ENCODE data around the gene STX3. TPM values are rescaled to one million over a fixed set of nuclear protein-coding genes. Genes with fewer than 3 reads are reported as not detected.
"Not testable (repeated sequence)": the region's sequence is repeated elsewhere in the genome, so short reads cannot be mapped to it uniquely, and the experiment has no call there.

STX3 gene
- total RNA-seq, 1 experiment from 2014 or later: 41.6 TPM

DNA sequence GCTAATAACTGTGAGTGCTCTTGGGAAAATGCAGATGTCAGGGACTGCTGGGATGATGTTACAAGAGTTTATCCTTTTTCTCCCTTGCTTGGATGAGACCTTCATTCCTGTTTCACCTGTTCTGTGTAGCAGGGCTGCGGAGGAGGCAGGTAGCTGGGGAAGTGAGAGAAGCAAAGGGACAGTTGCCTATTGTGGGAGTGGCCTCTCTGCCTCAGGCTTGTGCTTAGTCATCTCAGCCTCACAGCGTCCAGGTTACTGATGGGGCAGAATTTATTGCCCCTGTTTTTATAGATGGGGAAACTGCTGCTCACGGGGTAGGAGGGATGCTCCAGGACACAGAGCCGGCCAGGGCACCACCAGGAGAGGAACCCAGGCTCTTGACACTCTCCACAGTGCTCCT lies 1.7 kb downstream of the STX3 start:
- DNase-seq (ENCODE audit: low read depth): peak; percentile 46

DNA sequence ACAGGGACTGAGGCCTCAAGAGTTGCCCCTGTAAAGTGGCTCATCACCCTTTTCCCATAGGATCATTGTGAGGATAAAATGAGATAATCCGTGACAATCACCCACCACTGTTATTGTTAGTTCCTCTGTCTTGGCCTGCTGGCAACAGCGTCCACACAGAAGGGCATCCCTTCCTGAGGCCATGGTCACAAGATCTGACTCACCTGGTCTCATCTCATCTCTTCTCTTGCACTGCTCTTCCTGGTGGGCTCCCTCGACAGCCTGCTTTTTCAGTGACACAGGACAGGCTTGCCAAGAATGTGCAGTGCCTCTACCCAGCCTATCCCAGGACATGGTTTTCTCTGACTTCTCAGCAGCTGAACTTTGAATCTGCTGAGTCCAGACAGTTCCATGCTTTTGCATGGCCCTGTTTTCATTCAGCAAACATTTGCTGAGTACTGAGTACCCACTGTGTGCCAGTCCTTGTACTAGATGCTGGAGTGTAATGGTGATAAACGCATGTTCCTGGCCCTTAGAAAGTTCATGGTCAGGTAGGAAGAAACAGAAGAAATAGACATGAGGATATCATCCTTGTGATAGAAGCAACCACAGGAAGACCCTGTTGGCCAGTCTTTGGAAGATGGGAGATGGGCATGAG lies 3.3 kb downstream of the STX3 start:
- no peak for DNase-seq (ENCODE audit: low read depth)

DNA sequence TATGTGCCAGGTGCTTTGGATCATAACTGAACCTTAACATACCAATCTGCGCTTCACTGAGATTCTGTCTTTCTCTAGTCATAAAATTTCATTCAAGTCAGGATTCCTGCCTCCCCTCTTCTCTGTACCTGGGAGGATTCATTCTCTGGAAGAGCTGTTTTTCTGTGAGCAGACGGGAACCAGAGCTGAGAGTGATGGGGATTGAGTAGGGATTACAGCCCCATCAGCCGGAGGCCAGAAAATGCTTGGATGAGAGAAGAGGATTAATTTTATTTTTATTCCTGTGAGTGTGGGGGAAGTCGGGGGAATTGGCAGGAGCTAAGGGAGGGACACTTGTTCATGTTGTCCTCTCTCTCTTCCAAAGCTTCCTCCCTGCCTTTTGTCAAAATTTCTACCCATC lies 4.7 kb downstream of the STX3 start:
- DNase-seq (ENCODE audit: low read depth): no peak

DNA sequence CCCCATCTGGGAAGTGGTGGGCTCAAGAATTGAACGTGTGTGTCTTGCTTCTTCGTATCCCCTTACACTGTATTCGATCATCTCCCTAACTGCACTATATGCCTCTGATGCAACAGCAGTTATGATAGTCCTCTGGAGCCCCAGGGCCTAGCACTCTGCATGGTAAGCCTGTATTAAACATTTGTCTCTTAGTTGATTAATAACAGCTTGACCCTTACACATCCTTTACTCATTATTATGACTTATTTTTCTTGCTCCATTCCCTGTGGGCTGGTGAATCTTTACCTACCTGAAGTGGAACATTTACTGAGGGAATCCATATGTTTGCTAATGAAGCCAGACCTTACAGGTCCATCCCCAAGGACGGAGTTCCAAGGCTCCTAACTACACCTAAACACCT lies 5.6 kb downstream of the STX3 start:
- no peak for DNase-seq (ENCODE audit: low read depth)

DNA sequence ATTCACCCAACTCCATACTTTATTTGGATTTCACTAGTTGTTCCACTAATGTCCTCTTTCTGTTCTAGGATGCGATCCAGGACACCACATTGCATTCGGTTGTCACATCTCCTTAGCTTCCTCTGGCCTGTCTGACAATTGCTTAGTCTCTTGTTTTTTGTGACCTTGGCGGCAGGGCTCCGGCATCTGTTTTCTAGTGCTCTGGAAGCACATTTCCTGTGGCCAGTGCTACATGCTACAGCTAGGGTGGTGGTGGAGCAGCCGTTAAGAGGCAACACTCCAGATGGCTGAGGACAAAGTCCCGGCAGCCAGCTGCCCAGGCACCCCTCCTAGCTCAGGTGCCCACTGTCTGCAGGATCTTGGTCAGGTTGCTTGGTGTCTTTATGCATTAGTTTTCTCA lies 6.8 kb downstream of the STX3 start:
- no peak for DNase-seq (ENCODE audit: low read depth)

DNA sequence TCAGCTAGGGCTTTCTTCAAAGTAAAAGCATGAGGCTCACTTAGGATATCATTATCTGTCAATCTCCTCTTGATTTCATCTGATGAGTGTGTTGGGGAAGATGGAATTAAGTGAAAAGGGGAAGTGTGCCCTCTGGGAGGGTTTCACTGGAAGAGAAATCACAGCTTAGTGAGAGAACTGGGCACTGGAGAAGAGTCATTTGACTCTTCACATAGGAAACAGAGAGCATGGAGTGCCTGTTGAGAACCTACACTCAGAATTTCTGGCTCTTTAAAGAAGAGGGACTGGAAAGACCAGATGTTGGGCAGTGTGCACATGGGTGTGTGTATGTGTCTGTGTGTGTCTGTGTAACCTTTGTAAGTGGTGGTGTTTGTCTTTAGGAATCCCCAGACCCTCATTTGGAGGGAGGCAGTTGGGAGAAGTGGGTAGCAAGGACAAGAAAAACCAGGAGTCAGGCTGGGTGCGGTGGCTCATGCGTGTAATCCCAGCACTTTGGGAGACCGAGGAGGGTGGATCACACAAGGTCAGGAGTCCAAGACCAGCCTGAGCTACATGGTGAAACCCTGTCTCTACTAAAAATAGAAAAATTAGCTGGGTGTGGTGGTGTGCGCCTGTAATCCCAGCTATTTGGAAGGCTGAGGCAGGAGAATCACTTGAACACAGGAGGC lies 10.0 kb downstream of the STX3 start:
- DNase-seq (ENCODE audit: low read depth): no peak

DNA sequence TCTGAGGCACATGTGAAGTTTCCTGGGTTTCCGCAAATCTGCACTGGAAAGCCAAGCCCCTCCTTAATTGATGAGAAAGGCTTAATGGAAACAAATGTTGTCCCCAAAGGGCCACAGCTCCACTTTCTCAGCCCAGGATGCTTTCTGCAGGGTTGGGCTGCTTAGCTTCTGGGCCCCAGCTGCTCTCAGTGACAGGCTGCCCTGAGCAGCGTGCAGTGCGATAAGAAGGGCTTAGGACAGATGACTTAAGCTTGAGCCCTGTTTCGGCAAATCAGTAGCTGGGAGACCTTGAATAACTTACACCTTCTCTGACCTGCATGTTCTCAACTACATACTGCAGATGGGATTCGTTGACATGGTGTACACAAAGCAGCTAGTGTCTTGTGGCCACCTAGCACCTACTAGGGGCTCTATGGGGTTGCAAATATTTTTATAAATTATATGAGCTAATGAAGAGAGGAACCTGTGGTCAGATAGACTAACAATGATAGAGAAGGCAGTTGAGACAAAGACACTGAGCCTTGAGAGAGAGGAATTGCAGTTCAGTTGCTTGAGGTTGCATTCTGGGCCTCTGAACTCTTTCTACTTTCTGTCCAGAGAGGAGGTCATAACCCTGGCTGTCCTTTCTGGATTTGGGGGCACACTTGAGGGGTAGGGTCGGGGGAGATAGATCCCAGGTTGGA lies 11.5 kb downstream of the STX3 start:
- no peak for DNase-seq (ENCODE audit: low read depth)

DNA sequence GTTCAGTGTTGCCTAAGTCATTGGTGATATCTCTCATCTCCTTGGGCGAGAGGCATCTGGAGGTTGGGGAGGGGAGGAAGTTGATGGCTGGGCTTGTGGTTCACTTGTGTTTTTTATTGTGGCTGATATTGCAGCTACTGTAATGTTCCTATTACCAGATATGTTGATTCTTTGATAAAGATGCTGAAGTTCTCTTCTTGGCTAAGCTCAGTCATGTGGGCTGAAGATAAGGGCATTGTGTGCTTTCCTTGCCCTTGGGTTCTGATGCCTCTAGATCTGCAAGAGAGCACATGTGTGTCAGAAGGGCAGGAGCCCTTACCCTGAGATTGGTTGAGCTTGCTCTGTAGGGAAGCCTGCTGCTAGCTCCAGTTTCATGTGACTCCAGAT lies 12.0 kb downstream of the STX3 start:
- DNase-seq (ENCODE audit: low read depth): no peak

DNA sequence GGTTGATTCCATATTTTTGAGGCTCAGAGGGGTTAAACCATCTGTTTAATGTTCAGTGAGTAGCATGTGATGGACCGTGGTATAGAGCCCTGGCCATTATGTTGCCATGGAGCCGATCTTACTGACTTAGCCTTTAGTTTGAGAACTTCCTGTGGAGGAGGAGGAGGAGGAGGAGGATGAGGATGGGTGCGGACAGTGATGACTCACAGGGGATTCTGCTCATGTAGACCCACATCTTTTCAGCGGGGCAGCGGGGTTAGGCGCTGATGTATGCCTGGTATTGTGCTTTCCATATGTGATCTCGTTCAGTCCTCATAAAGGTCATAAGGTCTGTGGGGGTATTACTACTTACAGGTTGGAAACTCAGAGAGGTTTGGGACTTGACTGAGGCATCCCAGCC lies 13.9 kb downstream of the STX3 start:
- DNase-seq (ENCODE audit: low read depth): peak; percentile 89

DNA sequence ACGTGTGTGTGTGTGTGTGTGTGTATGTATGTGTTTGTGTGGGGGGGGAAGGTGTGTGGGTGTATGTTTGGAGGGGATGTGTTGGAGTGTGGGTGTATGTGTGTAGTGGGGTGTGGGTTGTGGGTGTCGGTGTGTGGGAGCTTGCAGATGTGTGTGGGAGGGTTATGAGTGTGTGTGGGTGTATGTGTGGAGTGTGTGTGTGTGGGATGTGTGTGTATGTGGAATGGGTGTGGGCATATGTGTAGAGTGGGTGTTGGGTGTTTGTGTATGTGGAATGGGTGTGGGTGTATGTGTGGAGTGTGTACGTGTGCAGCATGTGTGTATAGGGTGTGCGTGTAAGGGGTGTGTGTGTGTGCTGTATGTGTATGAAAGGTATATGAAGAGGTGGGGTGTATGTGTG lies 14.7 kb downstream of the STX3 start:
- no peak for DNase-seq (ENCODE audit: low read depth)

DNA sequence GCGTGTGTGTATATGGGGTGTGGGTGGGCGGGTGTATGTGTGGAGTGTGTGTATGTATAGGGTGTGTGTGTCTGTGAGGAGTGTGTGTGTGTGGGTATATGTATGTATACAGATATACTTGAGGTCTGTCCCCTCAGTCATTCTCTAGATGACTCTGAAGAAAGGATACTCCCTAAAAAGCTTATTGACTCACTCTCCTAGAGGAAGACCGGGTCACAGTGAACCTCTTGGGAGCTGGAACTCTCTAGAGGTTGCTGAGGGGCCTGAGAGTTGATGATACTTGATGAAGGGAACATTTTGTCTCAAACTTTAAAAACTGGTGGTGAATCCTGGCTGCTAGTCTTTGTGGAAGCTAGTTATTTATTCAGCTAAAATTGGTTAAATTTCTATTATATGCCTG lies 15.1 kb downstream of the STX3 start:
- DNase-seq (ENCODE audit: low read depth): no peak

DNA sequence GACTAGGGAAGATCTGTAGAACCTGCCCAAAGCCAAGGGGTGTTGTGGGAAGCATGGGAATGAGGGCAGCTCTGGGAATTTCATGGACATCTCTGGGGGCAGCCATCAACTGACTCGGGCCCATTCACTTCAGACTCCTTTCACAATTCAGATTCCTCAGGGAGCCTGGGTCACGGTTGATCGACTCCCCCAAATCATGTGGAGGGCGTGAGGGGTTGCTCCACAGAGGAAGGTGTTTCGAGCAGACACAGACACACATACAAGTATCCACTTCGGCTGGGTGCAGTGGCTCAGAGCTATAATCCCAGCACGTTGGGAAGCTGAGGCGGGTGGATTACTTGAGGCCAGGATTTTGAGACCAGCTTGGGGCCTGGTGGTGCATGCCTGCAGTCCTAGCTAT lies 15.7 kb downstream of the STX3 start:
- DNase-seq (ENCODE audit: low read depth): no peak

DNA sequence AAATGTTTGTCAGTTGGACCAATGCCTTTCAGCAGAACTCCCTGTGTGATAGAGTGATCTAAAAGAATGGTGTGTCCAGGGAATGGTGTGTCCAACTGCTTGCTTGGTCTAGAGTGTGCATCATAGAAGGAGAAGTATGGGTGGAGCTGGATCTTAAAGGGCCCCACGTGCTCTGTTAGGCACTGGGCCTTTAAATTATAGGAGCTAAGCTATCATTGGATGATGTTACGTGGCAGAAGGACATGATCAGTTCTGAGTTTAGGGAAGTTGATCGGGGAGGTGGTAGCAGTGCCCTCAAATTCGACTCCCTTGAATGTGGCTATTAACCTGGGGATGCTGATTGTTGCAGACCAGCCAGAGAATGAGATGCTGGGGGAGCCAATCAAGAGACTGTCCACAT lies 16.4 kb downstream of the STX3 start:
- DNase-seq (ENCODE audit: low read depth): no peak

DNA sequence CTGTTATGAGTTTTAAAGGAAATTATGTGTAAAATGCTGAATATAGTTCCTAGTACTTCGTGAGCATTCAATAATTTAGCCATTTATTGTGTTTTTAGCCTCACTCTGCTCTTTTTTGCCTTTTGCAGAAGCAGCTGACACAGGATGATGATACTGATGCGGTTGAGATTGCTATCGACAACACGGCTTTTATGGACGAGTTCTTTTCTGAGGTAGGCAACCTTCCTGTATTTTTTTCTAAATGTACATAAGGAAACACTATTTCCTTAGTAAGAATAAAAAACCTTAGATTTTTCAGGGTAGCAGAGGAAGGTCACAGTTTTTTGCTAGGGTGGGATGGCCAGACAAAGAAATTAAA lies 17.9 kb downstream of the STX3 start:
- DNase-seq (ENCODE audit: low read depth): no peak

DNA sequence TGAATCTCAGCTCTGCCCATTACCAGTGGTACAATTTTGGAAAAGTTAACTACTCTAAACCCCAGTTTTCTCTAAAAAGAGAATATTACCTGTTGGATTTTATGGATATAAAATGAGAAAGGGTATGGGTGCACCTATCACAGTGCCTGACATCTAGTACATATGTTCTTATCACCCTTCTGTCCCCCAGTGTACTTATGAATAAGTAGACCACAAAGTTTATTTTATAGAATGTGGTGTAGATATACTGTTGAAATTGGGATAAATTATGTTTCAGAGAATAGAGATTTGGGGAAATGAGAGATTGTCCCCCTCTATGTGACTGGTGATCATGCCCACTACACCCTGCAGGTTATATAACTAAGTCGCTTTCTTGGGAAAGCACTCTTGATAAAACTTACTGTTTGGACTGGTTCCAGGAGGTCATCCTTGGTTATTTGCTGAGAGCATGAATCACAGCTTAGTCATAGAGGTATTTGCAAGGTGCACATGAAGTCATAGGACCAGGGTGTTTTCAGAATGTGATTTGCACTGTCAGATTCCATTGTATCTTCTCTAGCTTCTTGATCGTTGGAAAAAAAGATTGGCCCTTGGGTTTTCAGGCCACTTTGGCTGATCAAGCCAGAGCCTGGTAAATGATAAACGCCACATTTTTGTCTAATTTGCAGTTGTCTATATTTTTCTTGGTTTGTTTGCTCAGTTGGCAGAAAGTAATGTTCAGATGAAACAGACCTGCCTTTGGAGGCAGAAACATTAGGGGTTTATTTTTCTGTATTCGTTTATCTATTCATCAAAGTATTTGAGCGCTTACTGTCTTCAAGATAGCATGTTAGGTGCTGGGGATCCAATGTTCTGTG lies 21.3 kb downstream of the STX3 start:
- peak; percentile 88 for DNase-seq (ENCODE audit: low read depth)

DNA sequence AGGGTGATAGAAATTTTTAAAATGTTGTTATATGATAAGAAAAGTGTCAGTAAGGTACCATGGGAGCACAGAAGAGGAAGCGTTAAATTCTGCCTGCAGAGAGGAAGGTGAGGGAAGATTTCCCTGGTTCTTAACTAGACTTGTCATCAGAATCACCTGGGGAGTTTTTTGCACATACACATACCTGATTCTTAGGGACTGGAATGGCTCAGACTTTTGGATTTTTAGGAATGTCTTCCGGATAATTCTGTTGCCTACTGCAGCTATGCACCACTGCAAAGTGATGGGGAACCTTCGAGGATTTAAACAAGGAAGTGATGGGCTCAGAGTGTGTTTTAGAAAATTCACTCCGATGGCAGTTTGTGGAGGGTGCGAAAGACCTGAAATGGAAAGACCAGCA lies 21.9 kb downstream of the STX3 start:
- DNase-seq (ENCODE audit: low read depth): no peak

DNA sequence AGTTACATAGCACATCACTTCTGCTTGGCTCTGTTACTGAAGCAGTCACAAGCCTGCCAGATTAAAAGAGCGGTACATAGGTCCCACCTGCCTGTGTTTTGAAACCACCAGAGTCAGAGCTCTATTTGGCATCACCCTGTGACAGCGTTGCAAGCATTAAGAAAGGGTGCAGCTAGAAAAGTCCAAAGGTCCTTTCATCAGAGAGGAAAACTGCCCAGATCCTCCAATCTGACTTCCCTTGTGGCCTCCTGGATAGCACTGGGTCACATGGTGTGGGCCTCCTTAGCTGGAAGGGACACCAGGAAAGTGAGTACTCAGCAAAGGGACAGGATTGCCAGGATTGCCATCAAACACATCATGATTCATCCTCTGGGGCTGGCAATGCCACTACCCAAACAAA lies 22.9 kb downstream of the STX3 start:
- DNase-seq (ENCODE audit: low read depth): no peak

DNA sequence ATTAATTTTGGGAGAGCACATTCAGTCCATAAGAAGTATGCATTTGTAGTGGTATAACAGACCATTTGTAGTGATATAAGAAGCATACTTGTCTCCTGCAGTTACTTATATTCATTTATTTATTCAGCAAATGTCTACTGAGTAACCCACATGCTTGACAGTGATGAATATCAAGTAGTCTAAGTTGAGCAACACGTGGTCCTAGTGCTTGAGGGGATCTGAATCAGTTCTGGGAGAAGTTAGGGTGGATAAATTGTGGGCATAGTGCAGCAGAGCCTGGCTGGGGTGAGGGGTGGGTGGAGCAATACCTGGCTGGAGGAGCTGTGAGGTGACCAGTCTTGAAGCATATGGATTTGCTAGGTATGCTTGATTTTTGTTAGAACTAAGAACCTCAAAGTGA lies 24.3 kb downstream of the STX3 start:
- no peak for DNase-seq (ENCODE audit: low read depth)

DNA sequence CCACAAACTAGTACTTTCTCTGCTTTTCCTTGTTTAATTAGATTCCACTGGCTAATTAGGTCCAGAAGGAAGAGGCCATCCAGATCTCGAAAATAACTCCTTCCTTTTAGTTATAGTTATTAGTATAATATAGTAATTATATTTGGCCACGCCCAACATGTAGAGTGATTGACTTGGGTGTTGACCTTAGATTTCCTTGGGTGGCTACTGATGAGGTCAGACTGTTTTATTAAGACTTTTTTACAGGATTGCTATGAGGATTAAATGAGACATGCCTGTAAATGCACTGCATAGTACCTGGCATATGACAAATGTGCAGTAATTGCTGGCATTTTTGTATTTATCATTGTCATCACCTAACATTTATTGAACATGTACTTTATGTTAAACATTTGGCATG lies 26.9 kb downstream of the STX3 start:
- no peak for DNase-seq (ENCODE audit: low read depth)

DNA sequence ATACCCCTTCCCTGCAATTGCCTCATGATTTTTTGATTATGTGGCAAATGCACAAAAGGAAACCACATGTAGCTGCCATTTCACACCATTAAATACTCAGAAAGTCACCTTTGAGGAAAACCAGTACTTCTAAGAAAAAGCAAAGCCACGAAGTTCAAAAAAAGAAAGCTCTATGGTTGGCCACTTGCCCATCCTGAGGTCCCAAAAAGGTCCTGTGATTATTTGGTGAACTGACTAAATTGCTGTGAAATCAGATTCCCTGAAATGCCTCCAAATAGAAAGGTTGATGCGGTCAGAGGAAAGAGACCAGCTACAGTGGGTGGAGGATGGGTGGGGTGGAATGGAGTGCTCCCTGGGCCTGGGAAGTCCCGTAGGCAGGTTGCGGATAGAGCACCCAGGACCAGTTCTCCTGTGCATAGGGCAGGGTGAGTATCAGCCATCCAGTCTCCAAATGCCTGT lies 28.5 kb downstream of the STX3 start:
- DNase-seq (ENCODE audit: low read depth): no peak

DNA sequence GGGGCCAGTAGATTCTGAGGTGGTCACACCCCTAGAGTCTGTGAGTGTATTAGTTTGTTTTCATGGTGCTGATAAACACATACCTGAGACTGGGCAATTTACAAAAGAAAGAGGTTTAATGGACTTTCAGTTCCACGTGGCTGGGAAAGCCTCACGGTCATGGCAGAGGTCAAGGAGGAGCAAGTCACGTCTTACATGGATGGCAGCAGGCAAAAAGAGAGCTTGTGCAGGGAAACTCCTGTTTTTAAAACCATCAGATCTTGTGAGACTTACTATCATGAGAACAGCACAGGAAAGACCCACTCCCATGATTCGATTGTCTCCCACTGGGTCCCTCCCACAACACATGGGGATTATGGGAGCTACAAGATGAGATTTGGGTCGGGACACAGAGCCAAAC lies 29.3 kb downstream of the STX3 start:
- not testable (repeated sequence) for DNase-seq (ENCODE audit: low read depth)

DNA sequence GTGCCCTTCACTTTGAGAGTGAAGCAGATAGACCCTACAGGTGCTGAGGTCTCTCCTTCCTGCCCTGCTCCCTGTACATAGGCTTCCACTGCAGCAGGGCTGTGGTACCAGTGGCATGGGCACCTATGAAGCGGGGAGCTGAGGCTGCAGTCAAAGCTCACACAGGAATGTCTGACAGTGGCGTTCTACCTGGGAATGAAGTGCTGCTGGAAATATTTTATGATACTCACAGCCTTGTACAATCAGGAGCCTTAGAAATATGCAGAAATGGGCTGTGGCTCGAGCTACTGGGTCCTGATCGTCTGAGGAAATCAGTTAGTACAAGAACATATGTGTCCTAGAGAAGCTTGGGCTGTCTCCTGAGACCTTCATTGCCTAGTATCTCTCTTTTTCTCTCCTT lies 30.6 kb downstream of the STX3 start:
- no peak for DNase-seq (ENCODE audit: low read depth)

Data from HT1080 (cell line).